DOHH2 (cell line): ENCODE data around the gene GMPPA.

Experiments
- H3F3A ChIP-seq: fragments of 200-600 bp; sonication (generic), shearing (Covaris generic); 2 replicates; pipeline ENCODE4 v1.6.0; 2016; ENCODE audit warnings: antibody characterized with exemption, mild to moderate bottlenecking; ENCODE audit not compliant: control insufficient read depth, insufficient read depth
- H3K27ac ChIP-seq: fragments of 200-600 bp; sonication (generic); 2 replicates; pipeline ENCODE4 v1.5.1; 2014; ENCODE audit warnings: low read depth, mild to moderate bottlenecking, low read length, moderate library complexity
- H3K27me3 ChIP-seq: fragments of 200-600 bp; sonication (generic); 2 replicates; pipeline ENCODE4 v1.6.1; 2014; ENCODE audit warnings: mild to moderate bottlenecking, low read length, mixed read lengths; ENCODE audit not compliant: control insufficient read depth
- H3K36me3 ChIP-seq: fragments of 200-600 bp; sonication (generic); 2 replicates; pipeline ENCODE4 v1.6.1; 2014; ENCODE audit warnings: mild to moderate bottlenecking, low read length, moderate library complexity, mixed read lengths; ENCODE audit not compliant: control insufficient read depth
- H3K4me1 ChIP-seq: fragments of 200-600 bp; sonication (generic); 2 replicates; pipeline ENCODE4 v1.6.1; 2014; ENCODE audit warnings: mild to moderate bottlenecking, low read length, mixed read lengths; ENCODE audit not compliant: control insufficient read depth
- H3K4me2 ChIP-seq: fragments of 200-600 bp; sonication (generic); 2 replicates; pipeline ENCODE4 v1.6.0; 2014; ENCODE audit warnings: mild to moderate bottlenecking, low read length, moderate library complexity
- H3K4me3 ChIP-seq: fragments of 200-600 bp; sonication (generic); 2 replicates; pipeline ENCODE4 v1.5.1; 2014; ENCODE audit warnings: mild to moderate bottlenecking, low read length, mixed read lengths
- H3K79me2 ChIP-seq: fragments of 200-600 bp; sonication (generic); 2 replicates; pipeline ENCODE4 v1.6.1; 2014; ENCODE audit warnings: mild to moderate bottlenecking, low read length, mixed read lengths; ENCODE audit not compliant: control insufficient read depth
- H3K9me2 ChIP-seq: fragments of 200-600 bp; sonication (generic); replicated peaks from 2 replicates; pipeline ENCODE4 v1.6.1; 2014; ENCODE audit warnings: mild to moderate bottlenecking, low read length, mixed read lengths; ENCODE audit not compliant: control insufficient read depth
- H3K9me3 ChIP-seq: fragments of 200-600 bp; sonication (generic); 2 replicates; pipeline ENCODE4 v1.6.1; 2014; ENCODE audit warnings: antibody characterized with exemption, low read length, mixed read lengths; ENCODE audit not compliant: control insufficient read depth, insufficient read depth
- H4K20me1 ChIP-seq: fragments of 200-600 bp; sonication (generic); 2 replicates; pipeline ENCODE4 v1.6.0; 2014; ENCODE audit warnings: low read depth, mild to moderate bottlenecking, antibody characterized with exemption, low read length, moderate library complexity; ENCODE audit not compliant: control insufficient read depth, insufficient read depth
- EZH2phosphoT487 ChIP-seq: fragments of 200-600 bp; sonication (generic); IDR thresholded peaks from 2 replicates; pipeline ENCODE4 v1.6.1; 2017; ENCODE audit warnings: borderline replicate concordance, mild to moderate bottlenecking, antibody characterized with exemption, low read length, moderate library complexity, mixed read lengths
- TF ChIP-seq, protein P1 (sequence below): fragments of 200-600 bp; sonication (generic); IDR thresholded peaks from one replicate; pipeline ENCODE4 v1.5.1; 2014; ENCODE audit warnings: antibody characterized with exemption, mild to moderate bottlenecking, low read depth, low read length; ENCODE audit not compliant: poor library complexity, severe bottlenecking

GMPPA gene

DNA sequence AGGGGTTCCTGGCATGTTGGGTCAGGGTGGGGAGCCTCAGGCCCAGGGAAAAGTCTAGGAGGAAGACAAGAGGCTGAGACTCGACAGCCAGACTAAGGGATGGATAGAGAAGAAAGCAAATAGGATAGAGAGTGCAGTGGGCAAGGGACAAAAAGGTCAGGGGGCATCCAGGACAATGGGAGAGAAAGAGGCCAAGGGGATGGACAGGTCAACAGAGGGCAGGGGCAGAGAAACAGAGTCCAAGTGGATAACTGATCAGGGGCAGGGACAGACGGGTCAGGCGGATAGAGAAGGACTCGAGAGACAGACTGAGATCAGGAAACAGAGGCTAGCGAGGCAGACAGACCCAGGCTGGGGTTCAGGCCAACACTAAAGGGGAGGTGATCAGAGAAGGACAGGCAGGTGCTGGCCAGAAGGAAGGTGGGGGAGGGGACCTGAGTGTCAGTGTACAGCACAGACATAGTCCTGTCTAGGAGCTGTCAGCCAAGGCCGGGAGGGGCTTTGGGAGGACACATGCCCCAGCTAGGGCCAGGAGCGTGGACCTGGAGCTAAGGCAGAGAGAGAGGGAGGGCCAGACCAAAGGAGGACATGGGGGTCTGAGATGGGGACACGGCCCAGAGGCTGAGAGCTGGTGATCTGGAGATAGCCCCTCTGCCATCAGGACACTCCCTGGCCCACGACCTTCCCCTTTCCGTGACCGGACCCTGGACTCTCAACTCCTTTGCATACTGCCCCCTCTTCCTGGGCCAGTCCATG, 27.8 kb downstream of the GMPPA start:
- Histone ChIP-seq H3K36me3 (no peaks in the 10 kb centered on the region), H4K20me1 (0 out of 2 replicates have a peak, but pooled peaks cover 4% of the 10 kb centered on the region), H3F3A (no peaks in the 10 kb centered on the region), H3K9me3 (no peaks in the 10 kb centered on the region), H3K79me2 (no peaks in the 10 kb centered on the region), H3K4me2 (no peak overlapping the region), H3K9me2 (no peaks in the 10 kb centered on the region), H3K27ac (no peak overlapping the region), H3K27me3 (peaks cover 85% of the 10 kb centered on the region), H3K4me1 (no peaks in the 10 kb centered on the region), H3K4me3 (no peak overlapping the region)
- TF ChIP-seq, protein P1, sequence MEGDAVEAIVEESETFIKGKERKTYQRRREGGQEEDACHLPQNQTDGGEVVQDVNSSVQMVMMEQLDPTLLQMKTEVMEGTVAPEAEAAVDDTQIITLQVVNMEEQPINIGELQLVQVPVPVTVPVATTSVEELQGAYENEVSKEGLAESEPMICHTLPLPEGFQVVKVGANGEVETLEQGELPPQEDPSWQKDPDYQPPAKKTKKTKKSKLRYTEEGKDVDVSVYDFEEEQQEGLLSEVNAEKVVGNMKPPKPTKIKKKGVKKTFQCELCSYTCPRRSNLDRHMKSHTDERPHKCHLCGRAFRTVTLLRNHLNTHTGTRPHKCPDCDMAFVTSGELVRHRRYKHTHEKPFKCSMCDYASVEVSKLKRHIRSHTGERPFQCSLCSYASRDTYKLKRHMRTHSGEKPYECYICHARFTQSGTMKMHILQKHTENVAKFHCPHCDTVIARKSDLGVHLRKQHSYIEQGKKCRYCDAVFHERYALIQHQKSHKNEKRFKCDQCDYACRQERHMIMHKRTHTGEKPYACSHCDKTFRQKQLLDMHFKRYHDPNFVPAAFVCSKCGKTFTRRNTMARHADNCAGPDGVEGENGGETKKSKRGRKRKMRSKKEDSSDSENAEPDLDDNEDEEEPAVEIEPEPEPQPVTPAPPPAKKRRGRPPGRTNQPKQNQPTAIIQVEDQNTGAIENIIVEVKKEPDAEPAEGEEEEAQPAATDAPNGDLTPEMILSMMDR = no peak
- no peak for TF ChIP-seq EZH2phosphoT487

DNA sequence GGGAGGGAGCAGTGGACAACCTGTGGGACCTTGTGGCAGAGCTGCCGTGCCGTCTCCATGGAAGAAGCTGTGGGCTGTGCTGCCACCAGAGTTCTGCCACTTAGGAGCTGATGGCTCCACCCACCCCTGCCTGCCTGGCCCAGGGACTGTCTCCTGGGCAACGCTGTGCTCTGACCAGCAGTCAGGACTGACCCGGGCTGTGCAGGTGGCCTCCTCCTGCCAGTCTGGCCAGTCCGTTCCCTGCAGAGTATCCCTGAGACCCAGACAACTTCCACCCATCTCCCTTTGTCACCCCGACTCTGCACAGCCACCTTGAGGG, 28.3 kb downstream of the GMPPA start:
- no peaks in the 10 kb centered on the region for H3K4me1 ChIP-seq
- H3K9me3 ChIP-seq = no peaks in the 10 kb centered on the region
- no peaks in the 10 kb centered on the region for H3K9me2 ChIP-seq
- H3K27ac ChIP-seq = no peak overlapping the region
- no peaks in the 10 kb centered on the region for H3F3A ChIP-seq
- no peaks in the 10 kb centered on the region for H3K79me2 ChIP-seq
- TF ChIP-seq, protein P1 = no peak
- no peak for TF ChIP-seq EZH2phosphoT487
- H3K4me2 ChIP-seq = no peak overlapping the region
- H3K4me3 ChIP-seq = no peak overlapping the region
- H3K36me3 ChIP-seq = no peaks in the 10 kb centered on the region
- H3K27me3 ChIP-seq = peaks cover 82% of the 10 kb centered on the region
- H4K20me1 ChIP-seq = 0 out of 2 replicates have a peak, but pooled peaks cover 4% of the 10 kb centered on the region

DNA sequence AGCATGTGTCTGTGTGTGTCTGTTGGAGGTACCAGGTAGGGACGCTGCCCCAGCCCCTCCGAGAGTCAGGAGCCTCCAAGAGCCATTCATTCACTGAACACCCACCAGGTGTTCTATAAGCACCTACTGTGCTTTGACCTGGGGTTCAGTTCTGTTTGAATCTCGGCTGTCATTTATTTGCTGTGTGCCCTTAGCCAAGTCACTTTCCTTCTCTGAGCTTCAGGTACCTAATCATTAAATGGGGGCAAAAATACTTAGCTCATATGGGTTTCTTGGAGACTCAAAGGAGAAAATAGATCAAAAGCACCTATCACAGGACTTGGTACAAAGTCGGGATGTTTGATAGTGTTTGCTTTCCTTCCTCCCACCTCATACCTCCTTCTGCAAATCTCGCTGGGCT, 28.8 kb downstream of the GMPPA start:
- TF ChIP-seq, protein P1 = no peak
- no peak for TF ChIP-seq EZH2phosphoT487
- no peak overlapping the region for H3K27ac ChIP-seq

More for the DNA sequence above, 28.8 kb downstream of the GMPPA start:
- Histone ChIP-seq H4K20me1 (0 out of 2 replicates have a peak, but pooled peaks cover 4% of the 10 kb centered on the region), H3K4me3 (no peak overlapping the region), H3F3A (no peaks in the 10 kb centered on the region), H3K4me2 (no peak overlapping the region), H3K9me2 (no peaks in the 10 kb centered on the region), H3K9me3 (no peaks in the 10 kb centered on the region), H3K27me3 (peaks cover 86% of the 10 kb centered on the region), H3K36me3 (no peaks in the 10 kb centered on the region), H3K4me1 (no peaks in the 10 kb centered on the region), H3K79me2 (no peaks in the 10 kb centered on the region)
